HG02642 (cell line): Measurements from ENCODE around the gene SVIL.
"Not testable (repeated sequence)": the region's sequence is repeated elsewhere in the genome, so short reads cannot be mapped to it uniquely, and the experiment has no call there.

ENCODE experiments used
- ATAC-seq: cut with Tn5 transposase; IDR thresholded peaks from one replicate; pipeline ENCODE4 v1.9.1; 2021; ENCODE audit warnings: mild to moderate bottlenecking; ENCODE audit not compliant: unreplicated experiment, poor library complexity

The SVIL gene

DNA sequence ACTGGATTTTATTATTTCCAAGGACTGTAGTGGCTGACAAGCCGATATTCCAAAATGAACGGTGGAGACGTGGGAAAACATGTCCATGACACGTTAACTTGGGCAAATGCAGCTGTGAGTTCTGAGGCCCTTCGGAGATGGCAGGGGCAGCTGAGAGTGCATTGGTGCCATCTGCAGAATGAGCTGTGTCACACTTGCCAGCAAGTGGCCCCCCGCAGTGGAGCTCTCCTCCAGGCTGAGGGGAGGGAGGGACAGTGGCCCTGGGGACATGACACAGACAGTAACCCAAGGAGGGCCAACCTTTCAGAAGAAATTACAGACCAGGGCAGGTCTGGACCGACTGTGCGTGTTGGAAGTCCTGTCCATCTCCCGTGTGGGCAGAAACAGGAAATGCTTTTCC, 139.4 kb downstream of the SVIL start:
- no peak for ATAC-seq

DNA sequence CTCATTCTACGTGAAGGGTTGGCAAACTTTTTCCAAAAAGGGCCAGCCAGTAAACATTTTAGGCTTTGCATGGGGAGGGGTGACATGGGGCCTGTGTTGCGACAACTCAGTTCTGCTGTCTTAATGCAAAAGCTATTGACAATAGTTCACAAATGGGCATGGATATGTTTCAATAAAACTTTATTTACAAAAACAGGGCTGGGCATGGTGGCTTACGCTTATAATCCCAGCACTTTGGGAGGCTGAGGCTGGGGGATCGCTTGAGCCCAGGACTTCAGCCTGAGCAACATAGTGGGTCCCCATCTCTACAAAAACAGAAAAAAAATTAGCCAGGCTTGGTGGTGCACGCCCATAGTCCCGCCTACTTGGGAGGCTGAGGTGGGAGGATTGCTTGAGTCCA, 141.1 kb downstream of the SVIL start:
- no peak for ATAC-seq

DNA sequence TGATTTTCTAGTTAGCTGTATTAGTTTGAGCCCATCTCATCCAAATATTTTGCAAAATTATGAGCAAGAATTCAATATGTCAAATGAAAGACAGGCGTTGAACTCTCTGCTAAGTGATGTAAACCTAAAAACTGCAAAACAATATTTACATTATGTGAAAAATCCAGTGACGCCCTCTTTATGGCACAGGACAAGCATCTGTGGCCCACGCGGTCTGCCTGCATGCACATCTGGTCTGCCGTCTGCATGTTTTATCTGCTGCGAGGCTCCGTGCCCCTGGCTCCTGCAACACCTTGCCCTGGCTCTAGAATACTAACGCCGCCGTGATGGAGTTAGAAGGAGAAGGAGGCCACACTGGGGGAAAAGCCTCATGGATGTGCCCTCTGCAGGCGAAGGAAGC, 142.0 kb downstream of the SVIL start:
- no peak for ATAC-seq

DNA sequence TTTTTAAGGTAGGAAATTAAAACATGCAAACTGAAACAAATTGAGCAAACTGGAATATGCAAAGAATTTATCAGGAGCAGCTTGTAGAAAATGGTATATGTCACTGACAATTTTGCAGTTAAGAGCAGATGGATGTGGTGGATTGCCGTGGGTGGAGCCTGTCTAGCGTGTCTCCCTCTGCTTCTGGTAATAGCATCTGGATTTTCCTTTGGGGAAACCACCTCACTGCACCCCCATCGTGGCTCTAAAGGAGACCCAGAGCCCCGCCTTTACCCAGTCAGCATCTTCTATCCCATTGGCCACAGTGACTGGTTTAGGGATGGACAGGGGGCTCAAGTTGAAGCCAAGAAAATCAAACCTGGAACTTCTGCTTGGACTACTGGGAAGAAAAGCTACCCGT, 142.9 kb downstream of the SVIL start:
- ATAC-seq = no peak

DNA sequence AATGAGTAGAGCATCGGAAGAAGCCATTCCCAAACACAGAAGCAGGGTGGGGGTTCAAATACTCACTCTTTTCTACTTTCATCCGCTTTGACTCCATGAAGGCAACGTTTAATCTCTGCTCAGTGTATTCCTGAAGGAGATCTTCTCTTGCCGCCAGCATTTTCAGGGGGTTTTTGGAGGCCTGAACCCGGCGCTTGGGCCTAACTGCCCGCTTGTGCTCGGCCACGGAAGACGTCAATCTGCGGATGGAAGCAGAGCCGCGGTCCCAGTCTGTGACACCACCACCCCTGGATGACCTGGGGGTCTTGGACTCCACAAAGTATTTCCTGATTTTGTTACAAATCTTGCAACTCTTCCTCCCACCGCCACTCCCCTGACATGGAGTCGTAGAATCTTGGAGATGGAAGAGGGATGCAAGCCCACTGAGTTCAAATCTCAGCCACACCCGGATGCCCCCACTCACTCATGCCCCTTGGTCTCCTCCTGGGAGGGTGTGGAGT, 143.9 kb downstream of the SVIL start:
- ATAC-seq = not testable (repeated sequence)

DNA sequence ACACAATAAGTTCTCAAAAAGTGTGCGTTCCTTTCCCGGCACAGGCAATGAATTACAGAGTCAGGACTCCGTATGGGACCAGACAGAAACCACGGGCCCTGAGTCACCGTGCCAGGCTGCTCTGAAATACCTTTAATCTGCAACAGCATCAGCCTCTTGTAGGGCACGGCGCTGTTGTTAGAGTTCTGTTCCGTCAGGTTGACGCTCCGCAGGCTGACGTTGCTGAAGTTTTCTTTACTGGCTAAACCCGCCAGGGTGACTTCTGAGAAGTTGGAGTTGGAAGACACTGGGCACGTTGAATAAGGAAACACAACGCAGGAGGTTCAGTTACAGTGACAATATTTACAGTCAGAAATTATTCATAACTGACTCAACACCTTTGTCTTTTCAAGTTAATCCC, 146.3 kb downstream of the SVIL start:
- ATAC-seq = not testable (repeated sequence)

DNA sequence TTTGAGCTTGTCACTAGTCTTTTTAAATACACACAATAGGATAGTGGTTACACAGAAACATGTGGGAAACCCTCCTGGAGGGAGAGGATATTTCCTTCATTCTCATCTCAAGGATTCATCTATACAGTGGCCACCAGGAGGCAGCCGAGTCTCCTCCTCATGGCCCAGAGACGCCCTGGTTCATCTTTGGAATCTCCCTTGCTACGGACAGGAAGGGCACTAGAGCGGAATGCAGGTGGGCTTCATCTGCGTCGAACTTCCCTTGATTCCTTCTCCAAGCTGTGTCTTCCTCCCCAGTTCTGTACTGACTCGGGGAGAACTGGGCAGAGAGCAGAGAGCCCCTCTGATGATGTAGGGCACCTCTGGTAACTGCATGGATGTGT, 146.9 kb downstream of the SVIL start:
- ATAC-seq = peak; percentile 50

DNA sequence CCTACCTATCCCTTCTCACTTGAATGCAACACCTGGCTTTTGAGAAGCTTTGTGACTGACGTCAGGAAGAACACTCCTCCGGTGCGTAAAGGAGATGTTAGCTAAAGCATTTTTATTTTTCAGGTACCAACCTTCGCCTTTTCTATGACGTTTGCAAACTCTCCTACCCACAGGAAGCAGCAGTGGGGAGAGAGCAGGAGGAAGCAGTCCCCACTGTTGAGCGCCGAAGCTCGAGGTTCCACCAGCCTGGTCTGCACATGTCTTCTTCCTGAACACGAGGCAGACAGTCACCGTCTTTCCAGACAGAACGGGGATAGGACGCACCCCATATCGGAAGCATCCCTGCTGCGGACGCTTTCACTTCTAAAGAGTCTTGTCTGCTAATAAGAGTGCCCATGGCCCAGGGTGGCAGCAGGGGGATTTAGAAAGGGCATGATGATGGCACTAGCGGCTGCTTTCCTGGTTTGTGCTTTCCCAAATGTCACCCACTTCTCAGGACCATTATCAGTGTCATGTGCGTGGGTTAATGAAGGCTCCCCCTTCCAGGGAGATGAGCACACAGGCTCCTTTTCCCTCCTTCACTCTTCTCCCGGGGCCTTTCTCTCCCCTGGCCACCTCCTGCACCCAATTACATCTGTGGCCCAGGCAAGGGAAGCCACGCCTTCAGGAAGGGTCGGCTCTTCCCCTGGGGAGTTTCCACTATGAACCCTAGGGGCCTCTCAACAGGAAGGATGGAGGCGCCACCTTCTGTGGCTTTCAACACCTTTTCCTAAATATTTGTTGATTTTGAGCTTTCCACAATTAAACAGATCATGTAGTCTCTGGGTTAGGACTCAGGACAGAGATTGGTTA, 147.5 kb downstream of the SVIL start:
- peak; percentile 52 for ATAC-seq

DNA sequence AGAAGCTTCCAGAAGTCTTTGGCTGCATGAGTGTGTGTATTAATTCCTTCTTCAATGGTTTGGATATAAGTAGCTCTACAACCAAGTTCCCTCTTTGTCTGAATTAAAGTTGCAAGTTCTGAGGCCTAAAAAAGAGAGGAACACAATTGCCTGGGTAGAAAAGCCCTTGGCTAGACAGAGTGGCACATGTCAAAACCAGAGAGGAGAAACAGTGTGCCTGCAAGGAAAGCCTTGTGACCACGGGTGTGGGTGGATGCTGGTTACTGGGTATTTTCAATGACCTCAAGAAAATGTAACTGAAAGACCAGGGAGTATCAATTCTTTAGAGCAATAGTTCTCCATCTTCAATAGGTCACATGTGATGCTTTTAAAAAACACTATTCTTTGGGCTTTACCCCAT, 148.3 kb downstream of the SVIL start:
- no peak for ATAC-seq

DNA sequence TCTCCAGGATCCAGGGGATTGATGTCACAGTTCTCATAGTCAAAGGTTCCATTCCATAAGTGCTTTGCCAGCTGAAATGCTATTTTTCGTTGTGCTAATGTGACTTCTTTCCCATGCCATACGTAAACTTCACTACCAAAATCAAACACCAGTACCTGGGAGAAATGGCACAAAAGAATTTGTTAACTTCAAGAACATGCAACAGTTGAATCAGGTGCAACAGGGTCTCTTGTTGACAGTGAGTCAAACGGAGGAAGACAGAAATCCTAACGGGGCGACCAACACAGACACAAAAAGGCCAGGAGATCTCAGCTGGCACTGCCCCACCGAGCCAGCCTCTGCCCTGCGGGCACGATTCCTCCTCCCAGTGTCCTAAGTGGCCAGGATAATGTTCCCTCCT, 150.1 kb downstream of the SVIL start:
- ATAC-seq = not testable (repeated sequence)

DNA sequence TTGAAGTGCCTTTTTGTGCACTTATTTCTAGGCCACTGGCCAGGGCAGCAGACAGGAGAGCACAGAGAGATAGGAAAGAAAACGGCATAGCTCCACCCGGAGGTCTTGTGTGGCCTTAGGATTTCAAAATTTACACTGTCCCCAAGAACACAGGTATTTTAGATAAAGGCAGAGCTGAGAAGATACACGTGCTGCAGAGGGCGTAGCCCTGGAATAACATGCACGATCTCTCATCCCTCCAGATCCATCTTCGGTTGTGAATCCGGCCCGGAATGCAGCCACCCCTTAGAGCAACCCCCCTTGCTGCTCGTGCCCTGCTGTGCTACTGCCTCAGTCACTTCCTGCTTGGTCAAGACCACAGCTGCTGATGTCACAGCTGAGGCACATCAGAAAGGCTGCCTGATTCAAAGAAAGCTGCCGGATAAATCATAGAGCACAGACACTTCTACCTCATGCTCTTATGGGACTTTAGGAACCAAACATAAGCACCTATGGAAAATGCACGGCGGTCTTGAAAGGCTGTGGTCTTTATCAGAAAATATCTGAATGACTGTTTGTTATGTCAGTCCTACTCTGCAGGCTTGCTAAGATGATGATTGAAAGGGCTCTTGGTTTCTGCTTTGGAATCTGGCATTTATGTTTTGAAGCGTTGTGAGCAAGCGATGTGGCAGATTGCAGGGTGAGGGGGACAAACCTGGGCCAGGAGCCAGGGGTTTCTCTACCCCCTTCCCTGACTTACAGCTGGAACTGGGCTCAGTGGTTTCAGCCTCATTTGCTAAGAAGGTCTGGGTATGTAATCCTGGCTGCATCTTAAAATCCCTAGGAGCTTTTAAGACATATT, 152.0 kb downstream of the SVIL start:
- peak; percentile 48 for ATAC-seq

DNA sequence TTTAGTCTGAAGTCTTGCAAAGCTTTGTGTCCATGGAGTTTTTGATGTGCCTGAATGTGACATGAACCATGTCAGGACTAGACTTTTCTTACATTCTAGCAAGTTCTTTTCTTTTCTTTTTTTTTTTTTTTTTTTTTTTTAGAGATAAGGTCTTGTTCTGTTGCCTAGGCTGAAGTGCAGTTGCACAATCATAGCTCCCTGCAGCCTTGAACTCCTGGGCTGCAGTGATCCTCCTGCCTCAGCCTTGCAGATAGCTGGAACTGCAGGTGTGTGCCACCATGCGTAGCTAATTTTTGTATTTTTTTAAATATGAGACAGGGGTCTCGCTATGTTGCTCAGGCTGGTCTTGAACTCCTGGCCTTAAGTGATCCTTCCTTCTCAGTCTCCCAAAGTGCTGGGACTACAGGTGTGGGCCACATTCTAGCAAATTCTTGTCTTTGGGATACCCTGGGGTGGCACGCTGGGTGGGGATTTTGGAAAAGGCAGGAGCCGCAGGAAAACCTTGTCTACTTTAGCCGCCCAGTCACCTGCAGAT, 152.8 kb downstream of the SVIL start:
- ATAC-seq = no peak

DNA sequence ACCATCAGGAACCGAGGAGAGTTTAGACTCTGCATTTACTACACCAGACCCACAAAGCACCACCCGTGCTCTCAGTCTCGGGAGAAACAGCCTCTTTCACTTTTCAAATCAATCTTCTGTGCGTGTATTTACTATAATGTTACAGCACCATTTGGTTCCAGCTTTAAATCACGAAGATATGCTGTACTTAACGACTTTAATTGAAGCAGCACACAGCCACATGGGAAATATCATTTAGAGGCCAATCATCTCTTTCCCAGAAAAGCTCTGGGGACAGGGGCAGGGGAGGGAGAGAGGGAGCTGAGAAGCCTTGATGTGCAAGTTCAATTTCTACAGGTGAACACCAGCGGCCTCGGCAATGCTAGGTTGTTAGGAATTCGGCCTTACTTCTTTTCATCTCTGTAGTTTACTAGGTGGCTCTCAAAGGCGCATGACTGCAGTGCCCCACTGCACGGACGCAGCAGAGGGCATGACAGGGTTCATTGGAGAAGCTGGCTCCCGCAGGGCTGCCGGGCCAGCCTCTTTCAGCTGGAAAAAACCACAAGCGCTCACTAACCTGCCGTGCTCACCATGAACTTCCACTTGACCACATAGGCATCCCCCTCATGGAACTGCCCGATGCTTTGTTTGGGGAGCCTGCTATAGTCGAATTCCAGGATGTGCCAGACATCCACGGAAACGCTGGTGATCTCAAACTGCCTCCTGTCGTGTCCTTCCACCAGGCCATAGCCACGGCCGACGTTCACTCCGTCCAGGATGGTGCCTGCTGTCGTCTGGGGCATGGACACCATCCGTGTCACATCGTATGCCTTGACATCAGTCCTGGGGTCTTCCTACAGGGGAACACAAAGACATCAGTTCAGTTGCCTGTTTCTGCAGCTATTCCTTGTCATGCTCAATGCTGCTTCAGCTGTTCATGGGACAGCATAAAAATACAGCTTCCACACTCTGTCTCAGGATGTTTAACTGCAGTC, 154.5 kb downstream of the SVIL start:
- ATAC-seq = no peak

DNA sequence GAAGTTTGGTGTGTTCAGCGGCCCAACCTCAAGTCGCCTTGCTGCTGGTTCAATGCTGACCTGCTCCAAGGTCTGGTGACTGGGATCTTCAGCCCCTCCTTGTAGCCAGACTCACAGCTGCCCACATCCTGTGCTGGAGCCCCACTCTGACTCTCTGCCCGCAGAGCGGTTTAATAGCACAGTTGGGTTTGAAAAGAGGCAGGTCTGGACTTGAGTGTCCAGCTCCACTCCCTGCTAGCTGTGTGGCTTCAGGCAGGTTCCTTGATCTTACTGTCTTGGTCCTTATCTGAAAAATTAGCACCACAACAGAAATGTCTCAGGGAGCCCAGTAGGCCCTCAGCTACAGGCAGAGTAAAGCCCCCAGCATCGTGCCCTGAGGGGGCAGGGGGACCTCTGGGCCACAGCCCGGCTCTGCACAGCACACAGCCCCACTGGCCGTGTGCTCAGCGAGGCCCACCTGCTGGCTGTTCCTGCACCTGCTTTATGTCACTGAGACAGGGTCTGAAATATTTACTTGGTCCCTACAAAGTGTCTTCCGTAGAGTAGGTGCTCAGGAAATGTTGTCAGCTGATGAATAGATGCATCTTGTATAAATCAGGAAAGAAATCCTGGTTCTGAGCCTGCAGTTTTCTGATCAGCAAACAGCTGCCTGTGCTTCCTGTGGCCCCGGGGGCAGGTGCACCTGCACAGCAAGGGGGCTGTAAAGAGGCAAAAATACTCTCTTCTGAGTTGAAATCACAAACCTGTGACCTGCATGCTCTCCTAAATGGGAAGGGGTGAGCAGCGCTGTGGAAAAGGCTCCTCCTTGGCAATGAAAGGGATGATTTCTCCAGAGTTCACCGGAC, 155.5 kb downstream of the SVIL start:
- ATAC-seq = no peak

DNA sequence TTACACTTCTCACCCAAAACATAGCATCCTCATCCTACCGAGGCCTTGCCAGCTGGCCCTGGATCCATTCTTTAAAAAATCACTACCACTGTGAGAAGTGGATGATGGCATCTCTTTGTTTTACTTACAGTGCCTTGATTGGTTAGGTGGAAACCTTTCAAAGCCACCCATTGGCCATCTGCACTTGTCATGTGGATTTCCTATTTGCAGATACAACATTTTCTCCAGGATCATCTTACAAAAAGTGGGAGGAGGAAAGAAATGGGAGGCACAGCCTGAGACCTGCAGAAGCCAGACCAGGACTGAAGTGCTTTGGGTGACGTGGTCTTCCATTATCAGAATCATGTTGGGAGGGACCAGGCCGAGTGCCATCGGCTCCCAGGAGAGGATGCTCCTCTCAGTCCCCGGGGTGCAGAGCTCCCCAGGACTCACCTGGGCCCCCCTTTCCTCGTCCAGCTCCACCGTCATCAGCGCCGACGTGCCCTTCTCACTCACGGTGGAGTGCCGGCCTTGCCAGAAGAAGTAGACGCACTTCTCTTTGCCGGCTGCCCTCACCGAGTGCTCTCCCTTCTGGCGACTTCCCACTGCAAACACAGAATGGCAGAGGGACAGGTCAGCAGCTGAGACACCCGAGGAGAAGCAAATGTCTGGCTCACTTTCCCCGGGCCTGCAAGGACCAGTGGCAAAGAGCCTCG, 161.2 kb downstream of the SVIL start:
- no peak for ATAC-seq

DNA sequence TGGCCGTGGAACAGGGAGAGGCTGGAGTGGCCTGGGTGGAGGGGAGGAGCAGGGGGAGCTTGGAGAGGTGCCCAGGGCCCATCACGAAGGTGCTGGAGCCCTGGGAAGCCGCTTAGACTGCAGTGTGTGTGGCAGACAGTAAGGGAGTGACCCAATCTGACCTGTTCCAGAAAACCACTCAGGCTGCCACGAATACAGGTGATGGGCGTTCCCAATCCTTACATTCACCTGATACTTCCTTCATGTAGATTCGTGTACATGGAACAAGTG, 161.7 kb downstream of the SVIL start:
- no peak for ATAC-seq

DNA sequence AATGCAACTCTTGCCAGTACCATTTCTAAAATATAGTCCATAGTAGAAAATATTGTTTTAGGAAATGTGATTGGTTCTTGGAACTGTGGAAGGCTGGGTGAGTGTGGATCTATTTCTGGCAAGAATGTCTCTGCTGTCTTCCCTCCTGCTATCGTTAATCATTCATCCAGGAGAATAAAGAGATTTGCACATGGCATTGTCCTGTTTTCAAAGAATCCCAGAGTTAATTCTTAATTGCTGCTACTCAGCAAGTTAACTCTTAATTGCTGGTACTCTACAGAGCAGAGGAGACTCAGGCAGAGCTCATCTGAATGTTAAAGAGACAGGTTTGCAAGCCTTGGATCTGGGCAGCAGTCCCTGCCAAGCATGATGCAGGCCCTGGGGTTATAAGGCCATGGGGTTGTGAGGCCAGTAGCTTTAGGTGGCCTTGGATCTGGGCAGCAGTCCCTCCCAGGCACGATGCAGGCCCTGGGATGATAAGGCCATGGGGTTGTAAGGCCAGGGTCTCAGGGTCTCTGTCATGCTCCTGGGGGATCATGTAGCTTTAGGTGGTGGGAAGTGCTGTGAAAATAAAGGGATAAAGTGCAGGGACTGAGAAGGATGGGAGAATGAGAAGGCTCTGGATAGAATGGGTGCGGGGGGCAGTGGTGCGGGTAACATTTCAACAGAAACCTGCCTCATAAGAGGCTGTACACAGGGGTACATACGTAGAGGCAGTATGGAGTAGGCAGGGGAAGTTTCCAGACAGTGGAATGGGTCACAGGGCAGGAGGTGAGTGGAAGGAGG, 162.3 kb downstream of the SVIL start:
- no peak for ATAC-seq

DNA sequence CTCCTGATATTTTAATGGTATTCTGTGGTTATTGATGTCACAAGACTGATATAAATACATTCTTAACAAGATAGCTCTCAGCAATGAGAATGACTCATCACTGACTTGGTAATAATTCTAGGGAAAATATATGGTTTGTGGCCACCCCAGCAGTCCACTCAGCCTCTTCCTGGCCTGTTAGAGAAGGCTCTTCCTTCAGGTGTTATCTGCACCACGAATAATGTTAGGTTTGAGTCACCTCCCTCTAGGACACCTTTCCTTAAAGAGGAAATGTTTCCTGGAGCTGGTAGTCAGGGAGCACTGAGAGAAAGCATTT, 163.3 kb downstream of the SVIL start:
- no peak for ATAC-seq
